ENCODE data around the gene ASIC3.
"Not testable (repeated sequence)": the region's sequence is repeated elsewhere in the genome, so short reads cannot be mapped to it uniquely, and the experiment has no call there.

Gene ASIC3

GRCh38 chr7:151039850-151040548 lies 8.3 kb upstream of the ASIC3 start:
- no peak for TF ChIP-seq CTCF (IDR thresholded peaks at IDR 0.05; ENCODE audit: control insufficient read depth, extremely low read depth, insufficient read depth)

GRCh38 chr7:151040616-151041375 lies 7.5 kb upstream of the ASIC3 start:
- no peak overlapping the region for H3K4me3 ChIP-seq (ENCODE audit: low read depth, low read length)
- no peak for DNase-seq (ENCODE audit: low read depth)
- TF ChIP-seq CTCF (IDR thresholded peaks at IDR 0.05; ENCODE audit: control insufficient read depth, extremely low read depth, insufficient read depth) = no peak

More at GRCh38 chr7:151039850-151040548, 8.3 kb upstream of the ASIC3 start:
- DNase-seq (ENCODE audit: low read depth) = no peak
- H3K4me3 ChIP-seq (ENCODE audit: low read depth, low read length) = no peak overlapping the region

DNA sequence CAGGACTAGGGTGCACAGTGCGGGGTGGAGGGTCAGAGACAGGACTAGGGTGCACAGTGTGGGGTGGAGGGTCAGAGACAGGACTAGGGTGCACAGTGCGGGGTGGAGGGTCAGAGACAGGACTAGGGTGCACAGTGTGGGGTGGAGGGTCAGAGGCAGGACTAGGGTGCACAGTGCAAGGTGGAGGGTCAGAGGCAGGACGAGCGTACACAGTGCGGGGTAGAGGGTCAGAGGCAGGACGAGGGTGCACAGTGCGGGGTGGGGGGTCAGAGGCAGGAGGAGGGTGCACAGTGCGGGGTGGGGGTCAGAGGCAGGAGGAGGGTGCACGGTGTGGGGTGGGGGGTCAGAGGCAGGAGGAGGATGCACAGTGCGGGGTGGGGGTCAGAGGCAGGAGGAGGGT lies 4.9 kb upstream of the ASIC3 start:
- not testable (repeated sequence) for H3K4me3 ChIP-seq (ENCODE audit: low read depth, low read length); DNase-seq (ENCODE audit: low read depth)

GRCh38 chr7:151043959-151044358 lies 4.4 kb upstream of the ASIC3 start:
- TF ChIP-seq CTCF (IDR thresholded peaks at IDR 0.05; ENCODE audit: control insufficient read depth, extremely low read depth, insufficient read depth) = no peak
- no peak for DNase-seq (ENCODE audit: low read depth)
- H3K4me3 ChIP-seq (ENCODE audit: low read depth, low read length) = no peak overlapping the region

DNA sequence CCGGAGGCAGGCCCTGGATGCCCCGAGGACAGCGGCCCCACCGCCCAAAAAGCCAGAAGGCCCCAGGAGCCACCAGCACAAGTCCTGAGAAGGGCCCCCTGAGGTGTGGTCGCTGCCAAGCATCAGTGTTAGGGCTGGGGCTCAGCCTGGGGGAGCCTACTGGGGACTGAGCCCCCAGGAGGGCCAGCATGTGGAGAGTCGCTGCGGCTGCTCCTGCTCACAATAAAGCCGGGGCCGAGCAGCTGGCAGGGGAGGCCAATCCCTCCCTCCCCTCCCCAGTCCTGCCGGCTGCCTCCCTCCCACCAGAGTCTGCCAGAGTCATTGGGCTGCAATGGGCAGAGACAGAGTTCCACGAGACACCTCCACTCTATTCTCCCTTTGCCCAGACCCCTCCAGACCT lies 3.1 kb upstream of the ASIC3 start:
- TF ChIP-seq CTCF (IDR thresholded peaks at IDR 0.05; ENCODE audit: control insufficient read depth, extremely low read depth, insufficient read depth) = no peak
- DNase-seq (ENCODE audit: low read depth) = no peak
- H3K4me3 ChIP-seq (ENCODE audit: low read depth, low read length) = no peak overlapping the region

DNA sequence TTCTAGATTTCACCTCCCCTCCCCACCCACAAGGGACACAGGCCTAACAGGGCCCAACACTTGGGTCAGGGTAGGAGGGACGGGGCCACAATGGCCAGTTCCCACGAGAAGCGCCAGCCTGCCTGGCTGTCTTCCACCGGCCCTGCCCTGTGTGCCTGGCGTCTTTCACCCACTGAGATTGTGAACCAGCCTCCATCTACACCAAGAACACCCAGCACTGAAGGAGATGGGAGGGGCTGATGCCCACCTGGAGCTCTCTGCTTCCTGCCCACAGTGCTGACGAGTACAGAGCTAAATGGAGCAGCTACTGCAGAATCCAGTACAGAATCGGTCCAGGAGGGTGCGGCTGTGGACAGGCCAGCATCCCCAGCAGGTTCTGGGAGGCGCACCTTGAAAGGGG lies 2.4 kb upstream of the ASIC3 start:
- DNase-seq (ENCODE audit: low read depth) = no peak
- no peak for TF ChIP-seq CTCF (IDR thresholded peaks at IDR 0.05; ENCODE audit: control insufficient read depth, extremely low read depth, insufficient read depth)
- H3K4me3 ChIP-seq (ENCODE audit: low read depth, low read length) = no peak overlapping the region

- TF ChIP-seq CTCF (IDR thresholded peaks at IDR 0.05; ENCODE audit: control insufficient read depth, extremely low read depth, insufficient read depth) = no peak
- DNase-seq (ENCODE audit: low read depth) = no peak
- no peak overlapping the region for H3K4me3 ChIP-seq (ENCODE audit: low read depth, low read length)
Measured at GRCh38 chr7:151046603-151047573, 1.4 kb upstream of the ASIC3 start.
